Measurements from ENCODE around the gene COL4A2.

DNA sequence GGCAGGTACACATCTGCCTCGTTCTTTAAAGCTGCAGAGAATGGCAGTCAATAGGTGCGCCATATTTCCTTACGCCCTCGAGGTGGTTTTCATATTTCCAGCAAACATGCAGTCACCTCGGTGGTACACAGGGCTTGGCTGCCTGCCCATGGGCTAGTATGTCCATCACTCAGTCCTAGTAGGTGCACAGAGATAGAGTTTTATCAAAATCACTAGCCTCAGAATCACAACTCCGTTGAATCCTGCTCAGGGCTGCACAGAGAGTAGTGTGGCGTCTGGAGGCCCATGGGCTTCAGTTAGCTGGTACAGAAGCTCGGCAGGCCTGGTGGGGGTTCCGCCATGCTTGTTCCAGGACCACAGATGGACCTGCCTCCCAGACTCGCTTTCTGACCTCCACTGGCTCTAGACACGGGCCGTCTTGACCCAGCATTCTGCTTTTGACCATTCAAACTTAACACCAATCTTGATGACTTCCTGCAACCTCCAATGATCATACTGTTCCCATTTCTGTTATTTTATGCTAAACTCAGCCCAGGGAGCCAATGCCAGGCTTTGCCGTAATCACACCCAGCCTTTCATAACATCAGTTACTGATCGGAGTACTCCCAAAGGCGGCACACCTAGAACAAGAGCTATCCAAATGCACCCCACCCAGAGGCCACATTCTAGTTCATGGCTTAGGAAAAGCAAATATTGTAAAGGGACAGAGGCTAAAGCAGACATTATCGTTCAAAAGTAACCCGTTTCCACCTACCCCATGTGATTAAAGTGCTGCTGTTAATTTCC is 134.1 kb downstream of the COL4A2 start:
- TF ChIP-seq CTCF (tag by site-specific recombination; IDR thresholded peaks at IDR 0.05) (no peak), ZNF549 (tag by site-specific recombination; IDR thresholded peaks at IDR 0.05) (no peak), ZNF175 (tag by site-specific recombination; IDR thresholded peaks at IDR 0.05) (no peak)
